ENCODE measurements around the gene BCAS3. TPM values are rescaled to one million over a fixed set of nuclear protein-coding genes. Genes with fewer than 3 reads are reported as not detected.
"Not testable (repeated sequence)": the region's sequence is repeated elsewhere in the genome, so short reads cannot be mapped to it uniquely, and the experiment has no call there.

The BCAS3 gene
- total and polyA plus RNA-seq, 12 donors = 6.1 to 21.8 (median 17.2) TPM

DNA sequence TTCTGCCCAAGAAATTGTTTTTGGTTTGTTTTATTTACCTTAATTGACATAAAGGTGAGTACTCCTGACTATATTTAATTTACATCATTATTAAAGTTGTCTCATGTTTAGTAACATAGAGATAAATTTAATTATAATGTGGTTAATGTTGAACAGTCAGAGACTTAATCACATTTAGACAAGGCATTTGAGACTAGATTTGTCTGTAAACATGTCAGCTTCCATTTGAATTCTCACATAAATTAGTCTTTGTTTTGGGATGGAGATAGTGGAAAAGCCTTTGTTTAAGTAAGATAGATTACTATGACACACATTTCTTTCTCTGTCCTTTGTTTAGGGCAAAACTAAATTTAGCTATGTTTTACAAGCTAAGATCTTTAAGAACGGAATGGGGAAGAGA is 18.5 kb upstream of the BCAS3 start:
- 82 to 91% methylated on average over 1 of the region's 1 CpG for WGBS, 2 donors
- DNase-seq = no peak
- Histone ChIP-seq H3K4me1 (no peaks in the 10 kb centered on the region), H3K27me3 (no peaks in the 10 kb centered on the region), H3K27ac (no peak overlapping the region), H3K36me3 (peaks cover 0 to 66% (median 6%) of the 10 kb centered on the region in 9 donors), H3K4me3 (no peak overlapping the region), H3K9me3 (no peaks in the 10 kb centered on the region)
- ATAC-seq = no peak
- intact Hi-C loops (cut with DNase I) = no loop called here
- TF ChIP-seq, protein P1, sequence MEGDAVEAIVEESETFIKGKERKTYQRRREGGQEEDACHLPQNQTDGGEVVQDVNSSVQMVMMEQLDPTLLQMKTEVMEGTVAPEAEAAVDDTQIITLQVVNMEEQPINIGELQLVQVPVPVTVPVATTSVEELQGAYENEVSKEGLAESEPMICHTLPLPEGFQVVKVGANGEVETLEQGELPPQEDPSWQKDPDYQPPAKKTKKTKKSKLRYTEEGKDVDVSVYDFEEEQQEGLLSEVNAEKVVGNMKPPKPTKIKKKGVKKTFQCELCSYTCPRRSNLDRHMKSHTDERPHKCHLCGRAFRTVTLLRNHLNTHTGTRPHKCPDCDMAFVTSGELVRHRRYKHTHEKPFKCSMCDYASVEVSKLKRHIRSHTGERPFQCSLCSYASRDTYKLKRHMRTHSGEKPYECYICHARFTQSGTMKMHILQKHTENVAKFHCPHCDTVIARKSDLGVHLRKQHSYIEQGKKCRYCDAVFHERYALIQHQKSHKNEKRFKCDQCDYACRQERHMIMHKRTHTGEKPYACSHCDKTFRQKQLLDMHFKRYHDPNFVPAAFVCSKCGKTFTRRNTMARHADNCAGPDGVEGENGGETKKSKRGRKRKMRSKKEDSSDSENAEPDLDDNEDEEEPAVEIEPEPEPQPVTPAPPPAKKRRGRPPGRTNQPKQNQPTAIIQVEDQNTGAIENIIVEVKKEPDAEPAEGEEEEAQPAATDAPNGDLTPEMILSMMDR (IDR thresholded peaks at IDR 0.05) = no peak

- intact Hi-C loops (cut with DNase I) = no loop called here
- Histone ChIP-seq H3K27ac (no peak overlapping the region), H3K9me3 (no peaks in the 10 kb centered on the region), H3K4me3 (no peak overlapping the region), H3K36me3 (peaks cover 0 to 85% (median 6%) of the 10 kb centered on the region in 9 donors), H3K27me3 (no peaks in the 10 kb centered on the region), H3K4me1 (no peaks in the 10 kb centered on the region)
- WGBS, 2 donors = 92 to 94% methylated on average over 2 of the region's 2 CpGs
- ATAC-seq = no peak
- TF ChIP-seq, protein P1 (IDR thresholded peaks at IDR 0.05) = no peak
- DNase-seq = no peak
These were observed 16.2 kb upstream of the BCAS3 start for GRCh38 chr17:60661489-60661888.

GRCh38 chr17:60664022-60664421 is 13.6 kb upstream of the BCAS3 start:
- no peaks in the 10 kb centered on the region for H3K9me3 ChIP-seq
- WGBS, 2 donors = 83 to 86% methylated on average over 1 of the region's 1 CpG
- peaks cover 0 to 63% (median 0%) of the 10 kb centered on the region in 9 donors for H3K36me3 ChIP-seq
- no peaks in the 10 kb centered on the region for H3K27me3 ChIP-seq
- no peaks in the 10 kb centered on the region for H3K4me1 ChIP-seq
- H3K4me3 ChIP-seq = no peak overlapping the region
- TF ChIP-seq, protein P1 (IDR thresholded peaks at IDR 0.05) = no peak
- ATAC-seq (no peak), DNase-seq (no peak)
- intact Hi-C loops (cut with DNase I) = no loop called here
- no peak overlapping the region for H3K27ac ChIP-seq

DNA sequence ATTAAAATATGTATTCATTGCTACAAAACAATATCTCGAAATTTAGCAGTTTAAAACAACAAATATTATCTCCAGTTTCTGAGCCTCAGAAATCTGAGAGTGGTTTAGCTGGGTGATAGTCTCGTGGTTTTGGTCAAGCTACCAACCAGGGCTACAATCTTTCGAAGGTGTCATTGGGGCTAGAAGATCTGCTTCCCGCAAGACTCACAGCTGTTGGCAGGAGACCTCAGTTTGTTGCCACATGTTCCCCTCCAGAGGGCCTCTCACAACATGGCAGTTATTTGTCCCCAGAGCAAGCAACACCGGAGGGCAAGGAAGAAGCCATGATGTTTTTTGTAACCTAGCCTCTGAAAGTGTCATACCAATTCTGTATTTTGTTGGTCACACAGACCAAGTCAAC is 12.0 kb upstream of the BCAS3 start:
- TF ChIP-seq, protein P1 (IDR thresholded peaks at IDR 0.05) = no peak
- WGBS, 2 donors = 97 to 98% methylated on average over 5 of the region's 5 CpGs
- ATAC-seq = no peak
- Histone ChIP-seq H3K4me1 (no peaks in the 10 kb centered on the region), H3K27ac (no peak overlapping the region), H3K4me3 (no peak overlapping the region), H3K9me3 (no peaks in the 10 kb centered on the region), H3K27me3 (no peaks in the 10 kb centered on the region), H3K36me3 (peaks cover 0 to 52% (median 0%) of the 10 kb centered on the region in 9 donors)
- intact Hi-C loops (cut with DNase I) = no loop called here
- DNase-seq = no peak

DNA sequence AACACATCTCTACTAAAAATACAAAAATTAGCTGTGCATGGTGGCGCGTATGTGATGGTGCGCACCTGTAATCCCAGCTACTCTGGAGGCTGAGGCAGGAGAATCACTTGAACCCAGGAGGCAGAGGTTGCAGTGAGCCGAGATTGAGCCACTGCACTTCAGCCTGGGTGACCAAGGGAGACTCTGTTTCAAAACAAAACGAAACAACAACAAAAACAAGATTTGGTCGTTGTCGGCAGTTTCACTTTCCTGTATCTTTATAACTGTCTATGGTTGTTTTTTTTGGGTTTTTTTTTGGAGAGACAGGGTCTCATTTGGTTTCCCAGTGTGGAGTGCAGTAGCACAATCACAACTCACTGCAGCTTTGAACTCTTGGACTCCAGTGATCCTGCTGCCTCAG is 8.9 kb upstream of the BCAS3 start:
- peaks cover 0 to 31% (median 0%) of the 10 kb centered on the region in 9 donors for H3K36me3 ChIP-seq
- H3K27ac ChIP-seq; H3K9me3 ChIP-seq; H3K27me3 ChIP-seq; H3K4me3 ChIP-seq; ATAC-seq; DNase-seq; intact Hi-C loops (cut with DNase I); H3K4me1 ChIP-seq: not testable (repeated sequence)
- WGBS, 2 donors = 89 to 90% methylated on average over 7 of the region's 7 CpGs

Measured in heart right ventricle (tissue), 16 donors.